Esophagus (tissue), 2 donors: Measurements from ENCODE around the gene DHX36. TPM values are rescaled to one million over a fixed set of nuclear protein-coding genes. Genes with fewer than 3 reads are reported as not detected.

ENCODE experiments used
- H3K27ac ChIP-seq, 2 donors: one replicate each; pipeline ENCODE4 v1.5.1; 2013; ENCODE audit warnings: low read depth in 2 of 2, mild to moderate bottlenecking in 2 of 2, inconsistent platforms in 1 of 2, low read length in 1 of 2, moderate library complexity in 1 of 2
- H3K27me3 ChIP-seq, 2 donors: one replicate each; pipeline ENCODE4 v1.6.1; 2013; ENCODE audit warnings: low read length in 2 of 2, control low read depth in 1 of 2, mild to moderate bottlenecking in 1 of 2; ENCODE audit not compliant: insufficient read depth in 2 of 2, control insufficient read depth in 1 of 2
- H3K36me3 ChIP-seq, 2 donors: one replicate each; pipeline ENCODE4 v1.6.1; 2013; ENCODE audit warnings: low read length in 1 of 2; ENCODE audit not compliant: control insufficient read depth in 2 of 2, insufficient read depth in 2 of 2
- H3K4me1 ChIP-seq, 2 donors: one replicate each; pipeline ENCODE4 v1.6.1; 2013; ENCODE audit warnings: low read length in 1 of 2; ENCODE audit not compliant: control insufficient read depth in 2 of 2, insufficient read depth in 2 of 2
- H3K4me3 ChIP-seq, 2 donors: one replicate each; pipeline ENCODE4 v1.5.1; 2013; ENCODE audit warnings: low read length in 2 of 2, mild to moderate bottlenecking in 2 of 2, low read depth in 1 of 2, moderate library complexity in 1 of 2
- H3K9me3 ChIP-seq, 2 donors: one replicate each; pipeline ENCODE4 v1.6.1; 2013; ENCODE audit warnings: mild to moderate bottlenecking in 2 of 2, low read depth in 1 of 2, low read length in 1 of 2, moderate library complexity in 1 of 2; ENCODE audit not compliant: control insufficient read depth in 2 of 2, insufficient read depth in 1 of 2
- WGBS, 2 donors: extraction: QIAGEN DNeasy Blood & Tissue Kit; methylation state at CpG; one replicate each; pipeline ENCODE4 v1.1.7; 2013; 5-methylcytosine and 5-hydroxymethylcytosine counted together
- polyA plus RNA-seq, 2 donors: library from polyadenylated mRNA; stranded (reverse); fragments of 200-250 nt; gene quantifications; one replicate each; pipeline ENCODE4 v1.2.3, GENCODE V29; 2013
- donor health status: healthy with polysubstance abuse.
- donor health status: Bipolar disorder and iron deficiency.

DHX36 gene
- polyA plus RNA-seq, 2 donors, result 17.0 to 21.1 TPM

GRCh38 chr3:154294016-154294415, 30.3 kb downstream of the DHX36 start:
- H3K4me1 ChIP-seq, result no peaks in the 10 kb centered on the region
- H3K27ac ChIP-seq, result no peak overlapping the region
- 97 to 100% methylated on average over 2 of the region's 2 CpGs for WGBS, 2 donors
- no peaks in the 10 kb centered on the region for H3K9me3 ChIP-seq
- H3K4me3 ChIP-seq, result no peak overlapping the region
- H3K27me3 ChIP-seq, result no peaks in the 10 kb centered on the region
- peaks cover 0 to 3% of the 10 kb centered on the region in 2 donors for H3K36me3 ChIP-seq

- Histone ChIP-seq H3K27me3 (no peaks in the 10 kb centered on the region), H3K36me3 (peaks cover 0 to 3% of the 10 kb centered on the region in 2 donors), H3K4me3 (no peak overlapping the region), H3K27ac (no peak overlapping the region), H3K4me1 (no peaks in the 10 kb centered on the region), H3K9me3 (no peaks in the 10 kb centered on the region)
- 96 to 99% methylated on average over 5 of the region's 5 CpGs for WGBS, 2 donors
Observed at GRCh38 chr3:154290187-154290586, 34.1 kb downstream of the DHX36 start.

GRCh38 chr3:154285221-154285620, 39.1 kb downstream of the DHX36 start:
- Histone ChIP-seq H3K4me1 (no peaks in the 10 kb centered on the region), H3K9me3 (no peaks in the 10 kb centered on the region), H3K4me3 (no peak overlapping the region), H3K36me3 (no peaks in the 10 kb centered on the region), H3K27ac (no peak overlapping the region), H3K27me3 (no peaks in the 10 kb centered on the region)
- 90% methylated on average over 2 of the region's 2 CpGs for WGBS, 2 donors

GRCh38 chr3:154280161-154280560, 44.1 kb downstream of the DHX36 start:
- H3K4me1 ChIP-seq, result no peaks in the 10 kb centered on the region
- 99 to 100% methylated on average over 1 of the region's 1 CpG for WGBS, 2 donors
- no peaks in the 10 kb centered on the region for H3K27me3 ChIP-seq
- H3K27ac ChIP-seq, result no peak overlapping the region
- H3K9me3 ChIP-seq, result no peaks in the 10 kb centered on the region
- H3K36me3 ChIP-seq, result peaks cover 0 to 2% of the 10 kb centered on the region in 2 donors
- no peak overlapping the region for H3K4me3 ChIP-seq

- Histone ChIP-seq H3K36me3 (peaks cover 2 to 5% of the 10 kb centered on the region in 2 donors), H3K4me3 (no peak overlapping the region), H3K27me3 (no peaks in the 10 kb centered on the region), H3K9me3 (no peaks in the 10 kb centered on the region), H3K27ac (no peak overlapping the region), H3K4me1 (no peaks in the 10 kb centered on the region)
- WGBS, 2 donors, result 61 to 78% methylated on average over 2 of the region's 2 CpGs
Observed at GRCh38 chr3:154275965-154276364, 48.3 kb downstream of the DHX36 start.

GRCh38 chr3:154275292-154275691, 49.0 kb downstream of the DHX36 start:
- H3K27ac ChIP-seq, result no peak overlapping the region
- H3K9me3 ChIP-seq, result no peaks in the 10 kb centered on the region
- whole genome bisulfite sequencing, 2 donors, result 94% methylated on average over 2 of the region's 2 CpGs
- H3K4me3 ChIP-seq, result no peak overlapping the region
- H3K27me3 ChIP-seq, result no peaks in the 10 kb centered on the region
- H3K4me1 ChIP-seq, result no peaks in the 10 kb centered on the region
- peaks cover 2 to 5% of the 10 kb centered on the region in 2 donors for H3K36me3 ChIP-seq

GRCh38 chr3:154274348-154274747, 49.9 kb downstream of the DHX36 start:
- Histone ChIP-seq H3K36me3 (peaks cover 2 to 5% of the 10 kb centered on the region in 2 donors), H3K4me1 (no peaks in the 10 kb centered on the region), H3K27ac (no peak overlapping the region), H3K9me3 (no peaks in the 10 kb centered on the region), H3K27me3 (no peaks in the 10 kb centered on the region), H3K4me3 (no peak overlapping the region)
- WGBS, 2 donors, result 51 to 62% methylated on average over 2 of the region's 2 CpGs

- Histone ChIP-seq H3K9me3 (no peaks in the 10 kb centered on the region), H3K4me3 (no peak overlapping the region), H3K36me3 (peaks cover under 1 to 5% of the 10 kb centered on the region in 2 donors), H3K4me1 (no peaks in the 10 kb centered on the region), H3K27ac (no peak overlapping the region), H3K27me3 (no peaks in the 10 kb centered on the region)
- 64 to 68% methylated on average over 2 of the region's 2 CpGs for WGBS, 2 donors
Observed at GRCh38 chr3:154273381-154273780, 50.9 kb downstream of the DHX36 start.

- H3K27ac ChIP-seq, result no peak overlapping the region
- H3K27me3 ChIP-seq, result no peaks in the 10 kb centered on the region
- H3K4me1 ChIP-seq, result no peaks in the 10 kb centered on the region
- no peaks in the 10 kb centered on the region for H3K9me3 ChIP-seq
- peaks cover 7 to 12% of the 10 kb centered on the region in 2 donors for H3K36me3 ChIP-seq
- no peak overlapping the region for H3K4me3 ChIP-seq
- WGBS, 2 donors, result 77 to 78% methylated on average over 8 of the region's 8 CpGs
Observed at GRCh38 chr3:154254527-154254926, 69.8 kb downstream of the DHX36 start.

GRCh38 chr3:154252759-154253638, 71.3 kb downstream of the DHX36 start:
- Histone ChIP-seq H3K9me3 (no peaks in the 10 kb centered on the region), H3K4me1 (no peaks in the 10 kb centered on the region), H3K27me3 (no peaks in the 10 kb centered on the region), H3K36me3 (peaks cover 2 to 3% of the 10 kb centered on the region in 2 donors), H3K4me3 (no peak overlapping the region), H3K27ac (no peak overlapping the region)
- 8 to 11% methylated on average over 11 of the region's 11 CpGs for WGBS, 2 donors
